Esophagus muscularis mucosa (tissue), 3 donors: ENCODE results near the gene ANK3.

Source experiments
- POLR2A ChIP-seq: fragments of 450-650 bp; IDR thresholded peaks from one replicate; pipeline ENCODE4 v1.6.1; 2017; ENCODE audit warnings: antibody characterized with exemption, moderate library complexity, mild to moderate bottlenecking, low read depth
- POLR2AphosphoS5 ChIP-seq, 2 donors: sonication (generic); formaldehyde crosslinking; IDR thresholded peaks; one replicate each; pipeline ENCODE4 v1.6.1; 2017; ENCODE audit warnings: antibody characterized with exemption in 2 of 2
- TF ChIP-seq, protein P1 (sequence below), 3 experiments: fragments of 200-600 bp in 2 of 3; fragments of 450-650 bp in 1 of 3; sonication (generic) in 2 of 3; IDR thresholded peaks; one replicate each; pipeline ENCODE4 v1.5.1; 2017 to 2019; ENCODE audit warnings: antibody characterized with exemption in 3 of 3, mild to moderate bottlenecking in 2 of 3, moderate library complexity in 1 of 3

DNA sequence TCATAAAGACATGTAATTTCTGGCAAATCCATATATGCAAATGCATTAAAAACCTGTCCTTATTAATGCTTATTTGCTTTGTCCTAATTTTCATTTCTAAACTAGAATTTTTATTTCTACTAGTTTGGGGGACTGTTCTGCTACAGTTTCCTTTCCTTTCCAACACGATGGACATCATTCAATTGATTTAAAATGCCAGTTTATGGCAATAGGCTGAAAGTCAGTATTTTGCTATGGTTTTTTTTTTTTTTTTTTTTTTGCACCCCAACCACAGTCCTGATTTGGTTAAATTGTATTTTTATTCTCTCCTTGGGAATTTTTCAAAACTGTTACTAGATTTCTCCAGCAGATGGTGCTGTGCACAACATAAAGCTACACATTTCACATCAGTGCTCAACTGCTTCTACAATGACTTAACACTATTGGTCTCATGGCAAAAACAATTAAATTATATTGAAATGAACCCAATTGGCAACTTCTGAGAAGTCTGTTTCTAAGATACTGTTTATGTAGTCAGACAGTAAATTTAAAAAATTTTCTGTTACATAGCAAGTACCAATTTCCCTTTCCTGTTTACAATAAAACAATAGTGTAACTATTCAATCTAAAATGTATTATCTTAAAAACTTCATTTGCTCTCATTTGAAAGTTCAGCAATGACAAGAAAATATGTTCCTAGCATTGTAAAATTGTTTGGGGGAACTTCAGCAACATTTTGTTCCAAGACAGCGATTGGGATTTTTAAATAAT is 289.5 kb downstream of the ANK3 start:
- TF ChIP-seq, protein P1, sequence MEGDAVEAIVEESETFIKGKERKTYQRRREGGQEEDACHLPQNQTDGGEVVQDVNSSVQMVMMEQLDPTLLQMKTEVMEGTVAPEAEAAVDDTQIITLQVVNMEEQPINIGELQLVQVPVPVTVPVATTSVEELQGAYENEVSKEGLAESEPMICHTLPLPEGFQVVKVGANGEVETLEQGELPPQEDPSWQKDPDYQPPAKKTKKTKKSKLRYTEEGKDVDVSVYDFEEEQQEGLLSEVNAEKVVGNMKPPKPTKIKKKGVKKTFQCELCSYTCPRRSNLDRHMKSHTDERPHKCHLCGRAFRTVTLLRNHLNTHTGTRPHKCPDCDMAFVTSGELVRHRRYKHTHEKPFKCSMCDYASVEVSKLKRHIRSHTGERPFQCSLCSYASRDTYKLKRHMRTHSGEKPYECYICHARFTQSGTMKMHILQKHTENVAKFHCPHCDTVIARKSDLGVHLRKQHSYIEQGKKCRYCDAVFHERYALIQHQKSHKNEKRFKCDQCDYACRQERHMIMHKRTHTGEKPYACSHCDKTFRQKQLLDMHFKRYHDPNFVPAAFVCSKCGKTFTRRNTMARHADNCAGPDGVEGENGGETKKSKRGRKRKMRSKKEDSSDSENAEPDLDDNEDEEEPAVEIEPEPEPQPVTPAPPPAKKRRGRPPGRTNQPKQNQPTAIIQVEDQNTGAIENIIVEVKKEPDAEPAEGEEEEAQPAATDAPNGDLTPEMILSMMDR (IDR thresholded peaks at IDR 0.05), result peak; percentile 56 to 58 (median 58)
- TF ChIP-seq POLR2A, result no peak
- no peak for TF ChIP-seq POLR2AphosphoS5 (IDR thresholded peaks at IDR 0.05)
